DLD1 (cell line): ENCODE data around the gene CAND1.
"Not testable (repeated sequence)": the region's sequence is repeated elsewhere in the genome, so short reads cannot be mapped to it uniquely, and the experiment has no call there.

Experiments used
- in situ Hi-C: cut with HindIII; loops from 2 replicates; pipeline ENCODE4 v1.10.0; 2017; ENCODE audit warnings: low sequenced_read_pairs

CAND1 gene

DNA sequence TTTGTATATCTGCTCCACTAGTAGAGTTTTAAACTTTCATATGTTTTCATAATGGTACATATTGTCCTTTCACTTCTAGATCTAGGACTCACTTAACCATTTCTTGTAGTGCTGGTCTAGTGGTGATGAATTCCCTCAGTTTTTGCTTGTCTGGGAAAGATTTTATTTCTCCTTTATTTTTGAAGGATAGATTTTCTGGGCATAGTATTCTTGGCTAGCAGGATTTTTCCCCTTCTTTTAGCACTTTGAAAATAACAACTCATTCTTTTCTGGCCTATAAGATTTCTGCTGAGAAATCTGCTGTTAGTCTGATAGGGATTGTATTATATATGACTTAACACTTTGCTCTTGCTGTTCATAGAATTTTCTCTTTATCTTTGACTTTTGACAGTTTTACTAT, 69.3 kb downstream of the CAND1 start:
- in situ Hi-C loops: no loop called here

DNA sequence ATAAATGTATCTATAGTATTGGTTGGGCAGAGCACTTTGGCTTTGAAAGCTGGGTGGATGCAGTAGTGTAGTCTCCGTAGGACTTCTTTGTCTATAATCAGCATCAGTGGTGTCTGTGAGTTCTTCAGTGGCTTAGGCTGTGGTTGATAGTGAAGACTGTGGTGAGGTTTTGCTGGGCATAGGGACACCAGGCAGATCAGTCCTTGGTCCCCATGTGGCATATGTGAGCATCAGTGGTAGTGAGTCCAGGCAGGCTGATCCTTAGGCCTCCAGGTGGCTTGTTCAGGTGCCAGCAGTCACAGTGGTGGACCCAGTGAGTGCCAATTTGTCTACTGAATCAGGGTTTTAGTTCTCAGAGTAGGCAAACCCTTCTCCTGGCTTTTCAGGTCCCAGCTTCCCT, 70.4 kb downstream of the CAND1 start:
- in situ Hi-C loops: no loop called here

DNA sequence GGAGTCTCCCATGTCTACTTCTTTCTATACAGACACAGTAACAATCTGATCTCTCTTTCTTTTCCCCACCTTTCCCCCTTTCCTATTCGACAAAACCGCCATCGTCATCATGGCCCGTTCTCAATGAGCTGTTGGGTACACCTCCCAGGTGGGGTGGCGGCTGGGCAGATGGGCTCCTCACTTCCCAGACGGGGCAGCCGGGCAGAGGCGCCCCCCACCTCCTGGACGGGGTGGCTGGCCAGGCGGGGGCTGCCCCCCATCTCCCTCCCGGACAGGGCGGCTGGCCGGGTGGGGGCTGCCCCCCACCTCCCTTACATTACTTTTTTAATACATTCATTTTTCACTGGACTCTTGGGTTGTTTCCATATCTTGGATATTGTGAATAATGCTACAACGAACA, 71.9 kb downstream of the CAND1 start:
- in situ Hi-C loops: not testable (repeated sequence)

DNA sequence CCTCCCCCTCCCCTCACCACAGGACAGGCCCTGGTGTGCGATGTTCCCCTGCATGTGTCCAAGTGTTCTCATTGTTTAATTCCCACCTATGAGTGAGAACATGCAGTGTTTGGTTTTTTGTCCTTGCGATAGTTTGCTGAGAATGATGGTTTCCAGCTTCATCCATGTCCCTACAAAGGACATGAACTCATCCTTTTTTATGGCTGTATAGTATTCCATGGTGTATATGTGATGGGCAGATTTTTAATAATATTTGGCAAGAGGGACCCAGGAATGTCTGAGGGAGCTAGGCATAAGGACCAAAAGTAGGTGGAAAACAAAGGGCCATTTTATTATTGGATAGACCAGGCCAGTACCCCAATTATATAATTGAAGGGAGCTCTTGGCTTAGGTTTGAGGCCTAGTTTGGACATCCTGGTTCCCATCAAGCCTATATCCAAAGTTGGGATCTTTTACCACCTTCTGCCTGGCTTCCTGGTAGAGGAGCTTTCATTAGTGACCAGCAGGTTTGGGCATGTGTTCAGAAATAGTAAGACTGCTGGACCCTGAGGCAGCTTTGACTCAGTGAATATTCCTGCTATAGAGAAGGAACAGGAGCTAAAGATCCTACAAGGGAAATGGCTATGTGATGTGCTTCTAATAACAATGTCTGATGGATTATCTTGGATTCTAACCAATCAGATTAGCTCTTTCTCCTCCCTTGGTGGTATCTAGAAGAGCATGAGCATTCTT, 76.0 kb downstream of the CAND1 start:
- in situ Hi-C loops: no loop called here

DNA sequence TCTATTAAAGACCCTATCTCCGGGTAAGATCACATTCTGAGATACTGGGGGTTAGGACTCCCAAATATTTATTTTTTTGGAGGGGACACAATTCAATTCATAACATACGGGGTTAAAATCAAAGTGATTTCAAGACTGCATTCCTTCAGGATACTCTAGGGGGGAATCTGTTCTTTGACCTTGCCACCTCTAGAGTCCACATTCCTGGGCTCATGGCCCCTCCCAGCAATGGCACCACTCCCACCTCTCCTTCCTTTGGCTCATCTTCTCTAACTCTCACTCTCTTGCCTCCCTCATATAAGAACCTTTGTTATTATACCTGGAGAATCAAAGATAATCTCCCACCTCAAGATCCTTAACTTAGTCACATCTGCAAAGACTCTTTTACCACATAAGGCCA, 79.5 kb downstream of the CAND1 start:
- in situ Hi-C loops: no loop called here

DNA sequence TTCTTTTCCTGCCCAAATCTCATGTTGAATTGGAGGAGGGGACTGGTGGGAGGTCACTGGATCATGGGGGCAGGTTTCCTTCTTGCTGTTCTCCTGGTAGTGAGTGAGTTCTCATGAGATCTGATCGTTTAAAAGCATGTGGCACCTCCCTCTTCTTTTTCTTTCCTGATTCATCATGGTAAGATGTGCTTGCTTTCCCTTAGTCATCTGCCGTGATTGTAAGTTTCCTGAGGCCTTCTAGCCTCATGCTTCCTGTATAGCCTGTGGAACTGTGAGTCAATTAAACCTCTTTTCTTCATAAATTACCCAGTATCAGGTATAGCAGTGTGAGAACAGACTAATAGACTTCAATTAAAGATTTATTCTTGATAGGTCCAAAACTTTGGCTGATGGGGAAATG, 83.5 kb downstream of the CAND1 start:
- in situ Hi-C loops: loop anchor here (25.0 kb wide), 1 partner anchor 585 kb away; no protein-coding TSS in a partner anchor

DNA sequence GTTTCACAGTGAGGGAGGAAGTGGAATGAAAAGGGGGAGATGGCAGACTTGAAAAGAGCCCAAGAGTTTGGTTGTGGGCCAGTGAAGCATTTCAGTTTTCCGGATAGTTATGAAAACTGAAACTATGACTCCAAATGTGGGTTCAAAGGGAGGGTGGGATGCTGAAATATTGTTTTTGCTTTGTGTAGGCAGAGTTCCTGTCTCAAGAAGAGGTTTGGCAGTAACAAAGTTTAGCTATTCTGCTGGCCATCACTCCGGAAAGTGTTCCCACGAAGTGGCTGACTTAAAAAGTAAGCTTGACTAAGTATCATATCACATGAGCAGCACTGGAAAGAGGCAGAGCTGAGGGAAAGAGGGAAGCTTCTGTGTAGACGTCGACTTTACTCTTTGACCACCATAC, 85.2 kb downstream of the CAND1 start:
- in situ Hi-C loops: loop anchor here (25.0 kb wide), 1 partner anchor 583 kb away; no protein-coding TSS in a partner anchor

DNA sequence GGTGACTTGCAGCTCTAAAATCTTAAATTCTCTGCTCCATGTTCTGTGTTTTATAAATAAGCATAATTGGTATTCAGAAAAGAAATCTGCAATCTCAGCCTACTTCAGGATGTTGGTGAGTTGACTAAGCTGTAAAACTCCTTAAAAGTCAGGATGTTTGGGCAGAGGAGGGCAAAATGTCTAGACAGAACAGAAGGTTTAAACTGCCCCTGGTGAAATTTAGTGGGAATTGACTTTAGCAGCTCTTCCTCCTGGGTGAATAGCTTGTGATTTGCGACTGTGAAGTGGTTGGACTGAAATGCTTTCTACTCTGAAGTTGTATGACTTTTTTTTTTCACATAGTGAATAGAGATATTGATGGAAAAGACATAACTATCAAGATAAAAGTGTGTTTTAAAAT, 85.8 kb downstream of the CAND1 start:
- in situ Hi-C loops: loop anchor here (25.0 kb wide), 1 partner anchor 582 kb away; no protein-coding TSS in a partner anchor

DNA sequence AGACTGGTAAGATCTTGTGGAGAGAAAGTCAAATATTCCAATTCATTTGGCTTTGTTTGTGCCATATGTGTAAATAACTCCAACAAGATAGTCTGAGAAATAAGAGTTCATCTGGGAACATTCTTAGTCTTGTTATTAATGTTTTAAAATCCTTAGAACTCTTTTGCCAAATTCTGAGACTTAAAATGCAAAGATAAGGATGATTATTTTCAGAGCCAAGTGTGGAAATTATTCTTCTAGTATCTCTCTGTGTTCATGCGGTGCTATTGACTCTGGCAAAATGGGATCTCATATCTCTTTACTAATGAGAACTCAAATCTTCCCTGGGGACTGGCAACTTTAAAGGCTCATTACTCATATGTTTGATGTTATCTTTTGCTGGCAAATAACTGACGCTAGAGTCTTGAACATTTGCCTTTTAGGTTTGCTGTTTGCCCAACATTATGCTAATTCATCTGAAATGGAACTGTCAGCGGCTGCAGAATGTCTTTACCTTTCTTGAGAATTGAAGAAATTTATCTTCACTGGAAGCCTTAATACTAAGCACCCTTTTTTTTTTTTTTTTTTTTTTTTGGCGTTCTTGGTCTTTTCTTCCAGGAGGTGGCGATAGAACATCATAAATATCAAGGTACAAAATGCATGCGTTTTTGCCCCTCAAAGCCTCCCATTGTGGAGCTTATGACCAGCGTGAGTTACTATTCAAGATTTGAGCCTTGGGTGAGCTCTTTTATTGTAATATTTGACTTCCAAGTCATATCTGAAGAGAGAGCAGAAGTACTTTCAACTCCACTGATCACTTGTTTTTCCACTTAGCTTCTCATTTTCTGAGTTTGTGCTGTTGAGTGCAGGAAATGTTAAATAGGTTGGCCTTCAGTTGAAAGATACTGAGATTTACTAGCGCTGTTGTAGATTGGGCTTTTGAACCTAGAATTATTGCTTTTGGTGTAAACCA, 86.5 kb downstream of the CAND1 start:
- in situ Hi-C loops: loop anchor here (25.0 kb wide), 1 partner anchor 582 kb away; no protein-coding TSS in a partner anchor

DNA sequence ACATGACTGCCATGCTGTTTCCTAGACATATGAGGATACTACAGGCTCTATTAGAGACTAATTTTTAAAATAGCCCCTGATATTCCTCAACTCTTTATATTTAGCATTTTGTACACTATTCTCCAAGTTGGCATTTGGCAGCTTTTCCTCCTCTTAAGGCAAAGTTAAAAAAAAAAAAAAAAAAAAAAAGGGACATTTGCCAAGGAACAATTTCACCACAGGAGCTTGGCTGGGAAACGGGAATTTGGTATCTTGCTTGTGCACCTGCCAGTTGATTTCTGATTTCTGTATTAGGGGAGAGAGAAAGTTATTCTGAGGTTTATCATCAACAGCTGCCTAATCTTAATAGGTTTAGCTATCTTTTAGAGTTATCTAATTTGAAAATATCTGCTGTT, 87.2 kb downstream of the CAND1 start:
- in situ Hi-C loops: loop anchor here (25.0 kb wide), 1 partner anchor 581 kb away; no protein-coding TSS in a partner anchor

DNA sequence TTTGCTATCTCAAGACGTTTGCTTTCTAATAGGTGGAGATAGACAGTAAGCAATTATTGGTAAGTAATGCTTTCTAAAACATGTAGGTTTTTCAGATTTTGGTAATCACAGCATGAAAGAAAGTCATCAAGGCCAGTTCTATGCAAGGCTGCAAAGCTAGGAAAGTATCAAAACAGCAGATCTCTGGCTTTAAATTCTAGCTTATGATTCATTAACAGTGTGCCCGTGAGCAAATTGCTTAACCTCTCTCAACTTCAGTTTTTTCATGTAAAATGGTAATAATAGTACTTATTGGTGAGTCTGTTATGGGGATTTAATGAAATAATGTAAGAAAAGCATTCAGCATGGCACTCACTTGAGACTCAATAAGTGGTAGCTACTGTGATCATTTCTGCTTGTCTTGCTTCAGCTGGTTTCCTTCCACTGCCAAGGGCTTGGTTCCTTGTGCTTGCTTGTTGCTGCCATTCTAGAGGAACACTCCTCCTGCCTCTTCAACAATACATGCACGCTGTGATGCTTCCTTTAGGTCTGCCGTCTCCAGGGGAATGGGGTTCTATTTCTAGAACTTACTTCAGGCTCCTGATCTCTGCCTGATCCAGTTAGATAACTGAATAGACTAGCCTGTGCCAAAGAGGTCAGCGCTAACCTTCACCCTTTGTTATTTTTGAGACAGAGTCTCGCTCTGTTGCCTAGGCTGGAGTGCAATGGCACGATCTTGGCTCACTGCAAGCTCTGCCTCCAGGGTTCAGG, 88.4 kb downstream of the CAND1 start:
- in situ Hi-C loops: loop anchor here (25.0 kb wide), 1 partner anchor 580 kb away; no protein-coding TSS in a partner anchor

DNA sequence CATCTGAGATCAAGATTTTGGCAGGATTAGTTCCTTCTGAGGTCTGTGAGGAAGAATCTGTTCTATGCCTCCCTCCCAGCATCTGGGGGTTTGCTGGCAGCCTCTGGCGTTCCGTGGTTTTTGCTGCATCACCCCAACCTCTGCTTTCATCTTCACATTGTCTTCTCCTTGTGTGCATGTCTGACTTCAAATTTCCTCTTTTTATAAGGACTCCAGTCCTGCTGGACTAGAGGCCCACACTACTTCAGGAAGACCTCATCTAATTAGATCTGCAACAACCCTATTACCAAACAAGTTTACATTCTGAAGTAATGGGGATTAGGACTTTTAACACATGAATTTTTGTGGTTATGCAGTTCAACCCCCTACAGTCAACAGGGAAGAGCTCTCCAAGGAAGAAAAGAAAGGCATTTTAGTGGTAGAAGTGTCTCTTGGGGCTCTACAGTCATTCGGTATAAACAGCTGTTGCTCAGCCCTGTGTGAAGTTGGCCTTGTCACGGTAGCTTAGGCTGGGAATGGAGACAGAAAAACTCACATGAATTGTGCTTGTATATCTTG, 89.7 kb downstream of the CAND1 start:
- in situ Hi-C loops: loop anchor here (25.0 kb wide), 1 partner anchor 578 kb away; no protein-coding TSS in a partner anchor

DNA sequence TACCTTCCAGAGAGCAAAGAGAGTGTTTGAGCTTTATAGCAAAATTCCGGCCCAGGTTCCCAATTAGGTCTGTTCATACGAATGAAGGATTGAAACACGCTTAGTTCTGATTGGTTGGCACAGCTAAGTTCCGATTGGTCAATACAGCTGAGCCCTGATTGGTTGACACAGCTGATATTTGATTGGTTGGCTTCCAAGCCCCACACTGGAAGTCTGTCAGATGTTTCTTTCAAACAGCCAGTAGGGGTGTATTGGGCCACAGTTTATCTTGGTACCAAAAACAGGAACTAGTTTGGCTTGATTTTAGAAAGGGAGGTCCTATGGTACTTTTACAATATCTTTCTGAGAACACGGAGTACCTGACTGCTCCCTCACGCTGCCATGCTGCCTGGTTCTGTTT, 93.4 kb downstream of the CAND1 start:
- in situ Hi-C loops: loop anchor here (25.0 kb wide), 1 partner anchor 575 kb away; no protein-coding TSS in a partner anchor

DNA sequence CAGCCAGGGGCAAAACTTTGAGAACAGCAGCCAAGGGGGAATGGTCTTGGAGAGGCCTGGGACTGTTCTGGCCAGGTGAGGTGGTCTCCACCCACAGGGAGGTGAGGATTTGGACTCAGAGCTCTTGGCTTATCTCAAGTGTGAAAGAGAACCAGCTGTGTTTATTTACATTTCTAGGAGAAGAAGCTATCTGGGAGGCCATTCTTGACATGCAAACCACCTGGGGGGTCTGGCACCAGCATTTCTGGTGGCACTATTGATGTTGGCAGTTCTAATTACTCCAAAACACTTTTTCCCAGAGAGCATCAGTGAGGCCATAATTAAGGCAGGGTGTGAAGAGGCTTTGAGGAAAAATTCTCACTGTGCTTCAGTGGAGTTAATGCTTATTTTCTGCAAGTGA, 95.1 kb downstream of the CAND1 start:
- in situ Hi-C loops: loop anchor here (25.0 kb wide), 1 partner anchor 573 kb away; no protein-coding TSS in a partner anchor

DNA sequence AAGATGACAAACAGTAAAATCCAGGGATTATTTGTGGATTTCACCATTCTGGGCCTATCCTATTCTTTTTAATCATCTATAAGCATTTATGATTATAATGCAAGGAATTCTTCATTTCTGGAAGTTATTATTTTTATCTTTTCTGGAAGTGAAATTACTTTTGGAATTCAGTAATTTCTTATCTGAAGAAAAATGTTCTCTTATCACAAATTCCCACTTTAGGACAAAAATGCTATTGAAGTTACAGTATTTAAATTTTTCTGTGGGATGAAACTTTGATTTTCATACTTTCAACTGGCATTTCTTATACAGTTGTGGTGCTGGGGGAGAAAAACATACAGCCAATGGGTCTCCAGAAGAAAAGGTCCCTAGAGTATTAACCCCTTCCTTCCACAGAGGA, 96.0 kb downstream of the CAND1 start:
- in situ Hi-C loops: loop anchor here (25.0 kb wide), 1 partner anchor 572 kb away; no protein-coding TSS in a partner anchor

DNA sequence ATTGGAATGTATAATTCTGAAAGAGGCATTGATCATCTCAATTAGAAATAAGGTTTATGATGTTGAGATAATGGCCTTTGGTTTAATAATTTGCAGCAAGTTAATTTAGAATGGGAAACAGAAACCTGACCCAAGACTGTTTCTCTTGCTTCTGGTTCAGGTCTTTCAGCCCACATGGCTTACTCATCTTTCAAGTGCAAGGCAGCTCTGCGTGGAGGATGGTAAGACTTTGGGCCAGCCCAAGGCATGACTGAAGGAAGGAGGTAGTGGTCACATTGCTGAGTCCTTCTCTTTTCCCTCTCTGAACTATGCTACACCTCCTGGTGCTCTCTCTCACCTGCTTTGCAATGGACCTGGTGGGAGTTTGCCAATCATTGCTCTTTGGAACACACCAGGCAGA, 98.7 kb downstream of the CAND1 start:
- in situ Hi-C loops: loop anchor here (25.0 kb wide), 1 partner anchor 569 kb away; no protein-coding TSS in a partner anchor
